ENCODE data around the gene PPDPF.

- TF ChIP-seq EZH2 (IDR thresholded peaks at IDR 0.05; ENCODE audit: borderline replicate concordance, low read length) (no peak), CTCF (conservative IDR thresholded peaks at IDR 0.05 in 1 of 2, IDR thresholded peaks at IDR 0.05 in 1 of 2; ENCODE audit: extremely low read depth in 1 of 2, insufficient read depth in 1 of 2, low read depth in 1 of 2, low read length in 2 of 2) (no peak)
Measured at GRCh38 chr20:63471002-63471716, 49.4 kb upstream of the PPDPF start.

Data from mammary epithelial cell (primary cell).